ENCODE data around the gene FARP1.

Gene FARP1

GRCh38 chr13:98320561-98321105 is 177.7 kb downstream of the FARP1 start:
- ChIA-PET CTCF (interaction anchor here (0.8 kb wide), 1 partner anchor 955 kb away, joined by 3 read pairs; no protein-coding TSS in a partner anchor), POLR2A (ENCODE audit: low non-redundant PET) (no interaction called here)
- DNase-seq (ENCODE audit: low spot score) = no peak
- TF ChIP-seq CTCF (conservative IDR thresholded peaks at IDR 0.05; ENCODE audit: low read depth) = no peak
- H3K27ac ChIP-seq = no peak overlapping the region

- TF ChIP-seq CTCF (conservative IDR thresholded peaks at IDR 0.05; ENCODE audit: low read depth) = no peak
- POLR2A ChIA-PET (ENCODE audit: low non-redundant PET) = no interaction called here
- DNase-seq (ENCODE audit: low spot score) = no peak
- CTCF ChIA-PET = interaction anchor here (0.8 kb wide), 1 partner anchor 956 kb away, joined by 3 read pairs; no protein-coding TSS in a partner anchor
- no peak overlapping the region for H3K27ac ChIP-seq
These were observed 178.5 kb downstream of the FARP1 start for GRCh38 chr13:98321395-98321794.

- no peak for TF ChIP-seq CTCF (conservative IDR thresholded peaks at IDR 0.05; ENCODE audit: low read depth)
- no peak overlapping the region for H3K27ac ChIP-seq
- ChIA-PET POLR2A (ENCODE audit: low non-redundant PET) (interaction anchor here (0.5 kb wide), 1 partner anchor 10 kb away, joined by 3 read pairs; no protein-coding TSS in a partner anchor), CTCF (no interaction called here)
- no peak for DNase-seq (ENCODE audit: low spot score)
These were observed 179.3 kb downstream of the FARP1 start for GRCh38 chr13:98322091-98322718.

- TF ChIP-seq CTCF (conservative IDR thresholded peaks at IDR 0.05; ENCODE audit: low read depth) = no peak
- no peak for DNase-seq (ENCODE audit: low spot score)
- no peak overlapping the region for H3K27ac ChIP-seq
- CTCF ChIA-PET = interaction anchor here (0.6 kb wide), 1 partner anchor 291 kb away, joined by 5 read pairs; no protein-coding TSS in a partner anchor
- POLR2A ChIA-PET (ENCODE audit: low non-redundant PET) = no interaction called here
These were observed 181.2 kb downstream of the FARP1 start for GRCh38 chr13:98324105-98324504.

- CTCF ChIA-PET = interaction anchor here (0.7 kb wide), 1 partner anchor 22 kb away, joined by 3 read pairs; no protein-coding TSS in a partner anchor
- no peak overlapping the region for H3K27ac ChIP-seq
- POLR2A ChIA-PET (ENCODE audit: low non-redundant PET) = no interaction called here
- DNase-seq (ENCODE audit: low spot score) = no peak
- no peak for TF ChIP-seq CTCF (conservative IDR thresholded peaks at IDR 0.05; ENCODE audit: low read depth)
These were observed 182.8 kb downstream of the FARP1 start for GRCh38 chr13:98325724-98326123.

- ChIA-PET POLR2A (ENCODE audit: low non-redundant PET) (no interaction called here), CTCF (interaction anchor here (0.7 kb wide), 1 partner anchor 21 kb away, joined by 3 read pairs; no protein-coding TSS in a partner anchor)
- no peak overlapping the region for H3K27ac ChIP-seq
- TF ChIP-seq CTCF (conservative IDR thresholded peaks at IDR 0.05; ENCODE audit: low read depth) = no peak
- DNase-seq (ENCODE audit: low spot score) = no peak
These were observed 183.4 kb downstream of the FARP1 start for GRCh38 chr13:98326291-98326690.
